Lower leg skin (tissue), 3 donors: ENCODE measurements around the gene BMP8A.

Experiments
- POLR2A ChIP-seq, 2 donors: fragments of 450-650 bp; IDR thresholded peaks; one replicate each; pipeline ENCODE4 v1.6.1; 2016 to 2017; ENCODE audit warnings: antibody characterized with exemption in 2 of 2, mild to moderate bottlenecking in 1 of 2, moderate library complexity in 1 of 2
- TF ChIP-seq, protein P1 (sequence below), 3 donors: fragments of 450-650 bp; IDR thresholded peaks; one replicate each; pipeline ENCODE4 v1.5.1; 2016; ENCODE audit warnings: antibody characterized with exemption in 3 of 3, mild to moderate bottlenecking in 3 of 3, moderate library complexity in 2 of 3

DNA sequence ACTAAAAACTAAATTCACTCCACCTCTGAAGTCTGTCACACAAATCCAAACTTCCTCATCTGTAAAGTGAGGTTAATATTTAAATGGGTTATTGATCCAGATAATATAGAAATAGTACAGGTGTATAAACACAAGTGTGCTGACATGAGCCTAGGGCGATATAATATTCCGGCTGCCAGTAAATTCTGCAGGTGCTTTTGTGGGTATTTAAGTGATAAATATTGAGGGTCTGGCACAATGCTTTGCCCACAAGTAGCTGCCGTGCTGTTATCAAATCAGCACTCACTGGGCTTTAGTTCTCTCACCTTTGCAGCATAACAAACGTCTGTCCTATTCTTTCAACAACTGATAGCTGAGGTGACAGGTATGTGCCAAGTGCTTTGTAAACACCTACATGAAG lies 77.6 kb downstream of the BMP8A start:
- TF ChIP-seq, protein P1, sequence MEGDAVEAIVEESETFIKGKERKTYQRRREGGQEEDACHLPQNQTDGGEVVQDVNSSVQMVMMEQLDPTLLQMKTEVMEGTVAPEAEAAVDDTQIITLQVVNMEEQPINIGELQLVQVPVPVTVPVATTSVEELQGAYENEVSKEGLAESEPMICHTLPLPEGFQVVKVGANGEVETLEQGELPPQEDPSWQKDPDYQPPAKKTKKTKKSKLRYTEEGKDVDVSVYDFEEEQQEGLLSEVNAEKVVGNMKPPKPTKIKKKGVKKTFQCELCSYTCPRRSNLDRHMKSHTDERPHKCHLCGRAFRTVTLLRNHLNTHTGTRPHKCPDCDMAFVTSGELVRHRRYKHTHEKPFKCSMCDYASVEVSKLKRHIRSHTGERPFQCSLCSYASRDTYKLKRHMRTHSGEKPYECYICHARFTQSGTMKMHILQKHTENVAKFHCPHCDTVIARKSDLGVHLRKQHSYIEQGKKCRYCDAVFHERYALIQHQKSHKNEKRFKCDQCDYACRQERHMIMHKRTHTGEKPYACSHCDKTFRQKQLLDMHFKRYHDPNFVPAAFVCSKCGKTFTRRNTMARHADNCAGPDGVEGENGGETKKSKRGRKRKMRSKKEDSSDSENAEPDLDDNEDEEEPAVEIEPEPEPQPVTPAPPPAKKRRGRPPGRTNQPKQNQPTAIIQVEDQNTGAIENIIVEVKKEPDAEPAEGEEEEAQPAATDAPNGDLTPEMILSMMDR (IDR thresholded peaks at IDR 0.05): no peak
- no peak for TF ChIP-seq POLR2A (IDR thresholded peaks at IDR 0.05)
